NOMO-1 (cell line): ENCODE data around the gene MKI67.
"Not testable (repeated sequence)": the region's sequence is repeated elsewhere in the genome, so short reads cannot be mapped to it uniquely, and the experiment has no call there.

ENCODE experiments used
- DNase-seq, 2 experiments: peaks; one replicate each; lab custom pipeline; 2025; ENCODE audit not compliant: unreplicated experiment in 2 of 2; lab: John Stamatoyannopoulos, UW

MKI67 gene

DNA sequence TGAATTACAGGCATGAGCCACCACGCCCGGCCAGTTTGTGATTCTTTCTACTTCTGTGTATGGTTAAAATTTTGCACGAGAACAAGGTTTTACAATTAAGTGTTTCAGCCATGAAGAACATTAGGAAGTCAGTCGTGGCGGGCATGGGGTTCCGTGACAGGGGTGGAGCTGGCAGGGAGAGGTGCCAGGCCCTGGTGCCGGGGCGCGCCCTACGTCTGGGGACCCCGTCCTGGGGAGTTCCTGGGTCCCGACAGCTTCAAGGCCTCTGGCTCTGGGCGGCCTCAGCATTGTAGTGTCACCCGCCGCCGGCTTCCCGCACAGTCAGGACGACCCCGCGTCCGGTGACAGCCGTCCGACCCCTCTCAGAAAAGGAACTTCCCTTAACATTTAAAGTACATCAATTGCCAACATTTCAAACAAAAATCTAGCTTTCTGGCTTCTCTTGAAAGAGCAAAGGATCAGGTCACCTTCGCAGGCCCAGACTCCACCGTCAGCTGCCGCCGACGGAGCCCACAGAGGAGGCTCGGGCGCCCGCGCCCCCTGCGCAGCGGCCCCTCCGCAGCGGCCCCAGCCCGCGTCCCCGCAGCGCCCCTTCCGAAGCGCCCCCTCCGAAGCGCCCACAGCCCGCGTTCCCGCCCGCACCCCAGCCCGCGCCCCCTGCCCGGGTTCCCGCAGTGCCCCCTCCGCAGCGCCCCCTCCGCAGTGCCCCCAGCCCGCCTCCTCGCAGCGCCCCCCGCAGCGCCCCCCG lies 23.2 kb upstream of the MKI67 start:
- DNase-seq, result no peak

DNA sequence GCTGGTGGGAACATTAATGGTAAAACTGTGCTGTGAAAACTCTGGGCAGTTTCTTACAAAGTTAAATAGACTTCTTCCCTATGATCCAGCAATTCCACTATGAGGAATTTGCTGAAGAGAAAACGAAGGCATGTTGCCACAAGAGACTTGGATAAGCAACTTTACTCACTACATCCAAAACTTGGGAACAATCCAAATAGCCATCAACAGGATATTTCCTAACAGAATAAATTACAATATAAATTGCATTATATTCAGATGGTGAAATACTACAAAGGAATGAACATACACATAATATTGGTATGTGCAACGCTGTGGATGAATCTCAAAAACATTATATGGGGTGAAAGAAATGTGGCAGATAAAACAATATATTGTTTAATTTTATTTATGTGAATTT lies 21.4 kb upstream of the MKI67 start:
- no peak for DNase-seq

DNA sequence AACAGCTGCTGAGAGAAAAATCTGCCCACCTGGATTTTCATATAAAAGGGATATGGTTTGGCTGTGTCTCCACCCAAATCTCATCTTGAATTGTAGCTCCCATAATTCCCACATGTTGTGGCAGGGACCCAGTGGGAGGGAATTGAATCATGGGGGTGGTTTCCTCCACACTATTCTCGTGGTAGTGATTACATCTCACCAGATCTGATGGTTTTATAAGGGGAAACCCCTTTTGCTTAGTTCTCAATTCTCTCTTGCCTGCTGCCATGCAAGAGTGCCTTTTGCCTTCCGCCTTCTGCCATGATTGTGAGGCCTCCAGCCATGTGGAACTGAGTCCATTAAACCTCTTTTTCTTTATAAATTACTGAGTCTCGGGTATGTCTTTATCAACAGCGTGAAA lies 20.8 kb upstream of the MKI67 start:
- no peak for DNase-seq

DNA sequence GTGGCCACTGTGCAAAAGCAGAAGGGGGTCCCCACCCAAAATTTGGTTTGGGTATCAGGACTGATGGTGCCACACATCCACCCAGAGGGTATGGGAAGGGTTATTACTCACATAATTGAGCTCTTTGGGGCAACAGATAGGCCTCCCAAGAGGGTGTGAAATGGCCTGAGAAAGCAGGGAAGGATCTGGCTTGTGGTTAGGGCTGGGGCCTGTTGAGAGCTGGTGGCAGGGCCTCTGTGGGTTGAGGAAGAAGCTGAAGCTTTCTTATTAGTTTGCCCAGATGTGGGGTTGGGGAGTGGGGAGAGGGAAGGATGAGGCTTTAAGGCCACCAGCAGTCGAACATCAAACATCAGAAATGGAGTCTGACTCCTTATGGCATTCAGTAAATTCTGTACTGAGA lies 18.3 kb upstream of the MKI67 start:
- no peak for DNase-seq

- DNase-seq, result no peak
Observed at GRCh38 chr10:128143531-128143930, 17.3 kb upstream of the MKI67 start.

DNA sequence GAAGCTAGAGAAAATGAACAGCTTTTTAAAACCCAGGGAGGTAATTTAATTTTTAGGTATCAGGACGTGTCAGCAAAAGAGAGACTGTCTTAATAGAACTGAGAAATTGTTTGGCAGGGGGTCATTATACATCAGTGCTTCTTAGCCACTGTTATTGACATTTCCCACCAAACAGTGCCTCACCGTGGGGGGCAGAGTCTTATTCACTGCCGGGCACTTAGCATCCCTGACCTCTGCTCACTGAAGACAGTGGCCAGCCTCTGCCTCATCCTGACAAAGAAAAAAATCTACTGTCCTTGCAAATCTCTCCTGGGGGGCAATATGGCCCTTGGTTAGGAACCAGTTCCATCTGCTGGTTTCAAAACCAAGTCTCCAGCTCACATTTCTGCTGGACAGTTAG lies 14.2 kb upstream of the MKI67 start:
- DNase-seq, result no peak

DNA sequence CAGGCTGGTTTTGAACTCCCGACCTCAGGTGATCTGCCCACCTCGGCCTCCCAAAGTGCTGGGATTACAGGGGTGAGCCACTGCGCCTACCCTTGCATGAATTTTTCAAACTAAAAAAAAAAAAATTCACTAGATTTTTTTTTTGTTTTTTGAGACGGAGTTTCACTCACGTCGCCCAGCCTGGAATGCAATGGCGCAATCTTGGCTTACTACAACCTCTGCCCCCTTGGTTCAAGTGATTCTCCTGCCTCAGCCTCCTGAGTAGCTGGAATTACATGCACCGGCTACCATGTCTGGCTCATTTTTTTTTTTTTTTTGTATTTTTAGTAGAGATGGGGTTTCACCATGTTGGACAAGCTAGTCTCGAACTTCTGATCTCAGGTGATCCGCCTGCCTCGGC lies 12.2 kb upstream of the MKI67 start:
- DNase-seq, result not testable (repeated sequence)

- DNase-seq, result no peak
Observed at GRCh38 chr10:128137877-128138276, 11.7 kb upstream of the MKI67 start.

GRCh38 chr10:128130051-128130450 lies 3.8 kb upstream of the MKI67 start:
- no peak for DNase-seq

GRCh38 chr10:128128582-128128981 lies 2.4 kb upstream of the MKI67 start:
- no peak for DNase-seq

DNA sequence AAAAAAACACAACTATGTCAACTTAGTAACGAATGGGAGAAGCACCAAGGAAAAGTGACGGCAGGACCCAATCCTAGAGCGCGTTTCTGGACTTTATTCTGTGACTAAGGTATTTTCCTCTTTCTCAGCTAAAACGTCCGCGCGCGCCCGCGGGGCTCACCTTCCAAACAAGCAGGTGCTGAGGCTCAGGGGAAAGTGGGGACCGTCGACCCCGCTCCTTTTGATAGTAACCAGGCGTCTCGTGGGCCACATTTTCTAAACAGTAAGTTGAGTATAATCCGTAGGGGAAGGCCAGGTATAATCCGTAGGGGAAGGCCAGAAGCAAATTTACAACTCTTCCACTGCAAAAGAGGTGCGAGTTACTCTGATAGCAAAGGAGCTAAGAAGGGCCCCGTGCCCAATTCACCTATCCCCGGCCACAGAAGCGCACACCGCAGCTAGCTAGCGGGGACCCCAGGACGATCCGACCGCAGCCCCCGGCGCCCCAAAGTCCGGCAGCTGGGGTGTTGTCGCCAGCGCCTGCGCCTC lies 743 bp downstream of the MKI67 start:
- DNase-seq, result no peak

- no peak for DNase-seq
Observed at GRCh38 chr10:128124813-128125403, 1.3 kb downstream of the MKI67 start.

GRCh38 chr10:128123846-128124245 lies 2.4 kb downstream of the MKI67 start:
- DNase-seq, result no peak

DNA sequence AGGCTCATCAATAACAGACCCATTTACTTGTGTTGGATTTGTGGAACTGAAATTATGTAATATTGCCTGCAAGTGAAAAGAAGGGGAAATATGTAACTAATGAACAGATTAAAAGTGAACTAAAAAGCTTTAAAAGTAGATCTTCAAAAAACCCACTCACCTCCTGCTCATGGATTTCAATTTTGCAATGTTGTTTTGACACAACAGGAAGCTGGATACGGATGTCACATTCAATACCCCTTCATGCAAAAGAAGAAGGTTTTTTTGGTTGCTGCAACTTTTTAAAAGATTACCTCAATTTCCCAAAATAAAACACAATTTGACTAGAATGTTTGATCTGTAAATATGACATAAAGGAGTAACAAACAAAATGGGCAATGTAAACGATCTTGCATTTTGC lies 3.3 kb downstream of the MKI67 start:
- no peak for DNase-seq

DNA sequence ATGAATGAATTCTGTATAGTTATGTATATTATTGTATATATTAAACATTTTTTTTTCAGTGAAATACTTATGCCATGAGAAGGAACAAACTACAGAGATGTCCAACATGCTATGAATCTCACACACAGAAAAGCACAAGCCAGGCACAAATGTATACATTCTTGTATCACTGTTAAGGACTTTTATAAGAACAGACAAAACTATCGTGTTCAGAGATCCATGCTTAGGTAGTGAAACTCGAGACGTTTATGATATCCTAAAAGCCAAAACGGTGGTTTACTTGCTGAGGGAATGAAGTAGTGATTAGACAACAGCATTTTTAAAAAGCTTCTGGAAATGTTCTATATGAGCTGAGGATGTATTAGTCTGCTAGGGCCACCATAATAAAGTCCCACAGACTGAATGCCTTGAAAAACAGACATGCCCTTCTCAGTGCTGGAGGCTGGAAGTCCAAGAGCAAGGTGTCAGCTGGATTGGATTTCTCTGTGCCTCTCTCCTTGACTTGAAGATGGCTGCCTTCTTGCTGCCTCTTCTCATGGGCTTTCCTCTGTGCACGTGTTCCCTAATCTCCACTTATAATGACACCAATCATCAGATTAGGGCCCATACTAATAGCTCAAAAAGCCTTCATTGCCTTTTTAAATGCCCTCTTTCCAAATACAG lies 4.3 kb downstream of the MKI67 start:
- no peak for DNase-seq

DNA sequence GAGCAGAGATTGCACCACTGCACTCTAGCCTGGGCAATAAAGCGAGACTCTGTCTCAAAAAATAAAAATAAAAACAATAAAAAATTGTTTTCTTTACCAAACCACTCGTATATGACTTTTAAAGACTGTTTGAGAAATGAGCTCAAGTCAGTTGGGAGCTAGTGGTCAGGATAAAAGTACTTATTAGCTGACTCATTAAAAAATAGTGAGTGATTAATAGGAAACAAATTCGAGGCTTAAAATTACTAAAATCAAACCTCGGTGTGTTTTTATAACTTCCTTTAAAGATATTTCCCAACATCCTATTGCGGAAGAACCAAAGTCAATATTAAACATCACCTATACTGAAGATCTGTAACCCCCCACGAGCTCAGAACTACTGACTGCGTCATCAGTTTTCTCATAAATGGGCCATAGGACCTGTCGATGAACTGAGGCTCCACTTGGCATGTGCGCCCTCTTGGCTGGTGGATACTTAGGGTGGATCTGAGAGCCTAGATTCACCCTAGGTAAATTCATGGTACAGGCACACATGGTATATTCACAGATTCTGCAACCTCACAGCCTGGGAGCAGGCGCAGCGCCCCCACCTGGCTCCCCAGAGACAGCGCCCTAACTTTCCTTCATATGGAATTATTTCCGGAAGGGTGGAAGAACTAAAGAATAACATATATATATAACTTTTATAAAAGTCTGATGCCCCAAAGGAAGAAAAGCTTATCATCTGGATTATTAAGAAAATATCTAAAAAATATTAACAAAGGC lies 9.2 kb downstream of the MKI67 start:
- no peak for DNase-seq

DNA sequence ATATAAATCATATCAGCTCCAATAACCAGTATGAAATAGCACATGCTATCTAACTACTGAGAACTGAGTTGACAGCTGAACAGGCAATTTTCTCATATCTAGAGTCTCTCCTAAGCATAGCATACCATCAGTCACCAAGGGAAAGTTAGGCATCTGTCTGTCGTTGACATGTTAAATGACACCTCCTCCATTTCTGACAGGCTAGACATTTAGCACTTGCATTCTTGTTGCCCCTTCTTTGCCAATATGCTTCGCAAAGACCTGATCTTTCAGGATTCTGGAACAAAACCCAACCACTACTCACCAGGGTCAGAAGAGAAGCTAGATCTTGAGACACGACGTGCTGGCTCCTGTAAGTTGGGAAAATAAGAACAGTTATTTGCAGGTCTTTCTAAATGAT lies 10.0 kb downstream of the MKI67 start:
- no peak for DNase-seq

DNA sequence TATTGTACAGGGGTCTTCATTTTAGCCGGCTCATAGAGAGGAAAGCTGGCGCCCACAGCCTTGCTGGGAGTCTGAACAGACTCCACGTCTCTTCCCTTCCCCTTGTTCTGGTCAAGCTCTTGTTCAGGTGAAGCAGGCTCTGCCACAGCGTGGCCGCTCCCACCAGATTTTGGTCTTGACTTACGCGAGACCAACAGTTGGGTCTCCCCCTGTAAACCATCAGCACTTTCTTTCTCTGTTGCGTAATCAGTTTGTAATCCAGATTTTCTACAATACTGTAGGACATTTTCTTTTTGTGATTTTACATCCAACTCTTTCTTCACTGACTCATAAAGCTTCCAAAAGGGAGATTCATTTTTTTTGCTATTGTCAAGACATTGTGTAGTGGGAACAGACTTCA lies 10.9 kb downstream of the MKI67 start:
- DNase-seq, result no peak

- no peak for DNase-seq
Observed at GRCh38 chr10:128114901-128115300, 11.3 kb downstream of the MKI67 start.

- no peak for DNase-seq
Observed at GRCh38 chr10:128113026-128113425, 13.2 kb downstream of the MKI67 start.

- no peak for DNase-seq
Observed at GRCh38 chr10:128111696-128112095, 14.5 kb downstream of the MKI67 start.
